ENCODE results near the gene OR4S2.

Gene OR4S2, protein sequence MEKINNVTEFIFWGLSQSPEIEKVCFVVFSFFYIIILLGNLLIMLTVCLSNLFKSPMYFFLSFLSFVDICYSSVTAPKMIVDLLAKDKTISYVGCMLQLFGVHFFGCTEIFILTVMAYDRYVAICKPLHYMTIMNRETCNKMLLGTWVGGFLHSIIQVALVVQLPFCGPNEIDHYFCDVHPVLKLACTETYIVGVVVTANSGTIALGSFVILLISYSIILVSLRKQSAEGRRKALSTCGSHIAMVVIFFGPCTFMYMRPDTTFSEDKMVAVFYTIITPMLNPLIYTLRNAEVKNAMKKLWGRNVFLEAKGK

DNA sequence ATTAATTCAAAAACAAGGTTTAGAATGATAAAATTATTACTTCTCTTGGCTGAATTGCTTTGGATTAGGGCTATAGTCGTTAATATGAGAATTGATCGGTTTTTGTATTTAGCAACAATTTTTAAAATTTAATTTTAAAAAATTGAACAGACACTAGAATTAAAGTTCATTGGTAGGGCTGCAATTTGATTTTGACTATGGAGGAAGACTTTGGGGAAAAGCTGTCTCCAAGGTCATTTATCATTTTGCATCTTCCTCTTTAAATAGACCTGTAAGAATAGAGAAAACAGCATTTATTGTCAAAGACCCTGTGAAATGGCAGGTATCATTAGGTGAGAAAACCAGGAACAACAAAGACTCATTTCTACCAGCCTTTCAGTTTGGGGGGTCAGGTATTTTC, at the start of gene OR4S2:
TSS of gene OR4S2 (plus strand) at position 301 of the 400 bp plus-strand sequence. CDS start 2,577 bp downstream, outside the sequence.
- DNase-seq = no peak

DNA sequence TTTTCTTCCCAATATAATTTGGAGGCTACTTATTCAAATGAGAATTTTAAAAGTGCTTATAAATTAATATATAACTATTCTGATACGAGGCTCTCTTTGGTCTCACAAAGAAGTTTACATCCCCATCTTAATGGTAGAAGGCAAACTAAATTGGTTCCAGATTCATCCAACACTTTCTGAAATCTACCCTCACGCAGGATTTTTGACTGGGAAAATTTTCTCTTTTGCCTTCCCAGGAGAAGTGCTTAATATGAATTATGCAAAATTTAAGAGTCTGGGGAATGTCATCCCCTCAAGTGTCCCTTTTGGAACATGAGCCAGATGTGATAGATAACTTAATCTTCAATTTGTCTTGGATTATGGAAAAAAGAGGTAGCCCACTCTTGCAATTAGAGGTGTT, 40.6 kb upstream of the OR4S2 start, which contains the start of gene OR4C11:
TSS of gene OR4C11 (minus strand) at position 101 of the 400 bp plus-strand sequence. CDS start 3,272 bp downstream, outside the sequence.
- no peak for DNase-seq

DNA sequence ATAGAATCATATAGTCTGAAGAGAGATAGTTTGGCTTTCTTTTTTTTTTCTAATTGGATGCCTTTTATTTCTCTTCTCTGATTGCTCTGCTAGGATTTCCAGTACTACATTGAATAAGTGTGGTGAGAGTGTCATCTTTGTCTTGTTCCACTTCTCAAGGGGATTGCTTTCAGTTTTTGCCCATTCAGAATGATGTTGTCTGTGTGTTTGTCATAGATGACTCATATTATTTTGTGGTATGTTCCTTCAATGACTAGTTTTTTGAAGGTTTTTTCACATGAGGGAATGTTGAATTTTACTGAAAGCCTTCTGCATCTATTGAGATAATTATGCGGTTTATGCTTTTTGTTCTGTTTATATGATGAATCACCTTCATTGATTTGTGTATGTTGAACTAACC, 23.6 kb upstream of the OR4S2 start:
- DNase-seq = no peak

DNA sequence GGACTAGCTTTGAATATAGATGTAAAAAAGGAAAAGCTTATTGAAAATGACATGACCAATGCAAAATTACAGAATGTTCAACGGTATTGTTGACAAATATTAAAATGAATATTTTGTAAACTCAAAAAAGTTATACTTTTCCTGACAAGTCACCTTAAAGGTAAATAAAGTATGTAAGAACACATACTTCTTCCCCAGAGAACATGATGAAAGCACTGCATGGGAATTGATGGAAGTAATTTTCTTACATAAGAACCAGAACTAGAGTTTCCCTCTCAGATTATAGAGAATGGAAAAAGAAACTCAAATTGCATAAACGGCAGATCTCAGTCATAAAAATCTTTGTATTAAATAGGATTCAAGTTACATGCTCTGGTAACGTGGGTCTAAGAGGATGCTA, 13.3 kb upstream of the OR4S2 start, which contains the start of gene OR4P4:
TSS of gene OR4P4 (plus strand) at position 301 of the 400 bp plus-strand sequence.
- DNase-seq = no peak

DNA sequence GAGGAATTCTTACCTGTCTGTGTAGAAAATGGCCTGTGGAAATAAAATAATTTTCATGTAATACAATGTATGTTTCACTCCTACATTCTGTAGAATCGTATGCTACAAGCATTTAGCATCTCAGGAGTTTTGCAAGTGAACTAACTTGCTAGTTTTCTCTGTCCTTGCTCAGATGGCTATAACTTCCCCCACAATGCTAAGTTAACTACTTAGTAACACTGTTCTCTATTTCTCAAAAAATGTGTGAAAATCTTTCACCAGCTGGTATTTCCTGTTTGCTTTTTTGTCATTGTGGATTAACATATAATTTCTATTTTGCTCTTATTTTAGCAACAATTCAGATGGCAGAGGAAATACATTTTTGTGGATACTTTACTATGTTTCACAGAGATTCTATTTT, 4.4 kb downstream of the OR4S2 start:
- DNase-seq = no peak

DNA sequence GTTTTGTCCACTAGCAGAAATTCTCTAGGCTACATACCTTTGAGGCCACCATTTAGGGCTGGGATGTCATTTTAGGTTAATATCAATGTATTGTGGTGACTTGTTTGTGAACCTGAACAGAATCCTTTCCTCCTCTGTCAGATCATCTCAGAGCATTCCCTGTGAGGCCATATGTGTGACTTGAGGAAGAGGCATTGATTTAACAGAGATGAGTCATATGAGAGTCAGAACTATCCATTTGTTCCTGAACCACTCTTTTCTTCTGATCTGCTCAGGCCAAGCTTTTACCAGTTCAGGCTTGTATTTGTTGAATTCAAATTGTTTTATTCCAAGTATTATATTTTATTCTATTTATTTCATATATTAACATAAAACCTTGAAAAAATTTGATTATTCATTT, 7.0 kb downstream of the OR4S2 start:
- no peak for DNase-seq

DNA sequence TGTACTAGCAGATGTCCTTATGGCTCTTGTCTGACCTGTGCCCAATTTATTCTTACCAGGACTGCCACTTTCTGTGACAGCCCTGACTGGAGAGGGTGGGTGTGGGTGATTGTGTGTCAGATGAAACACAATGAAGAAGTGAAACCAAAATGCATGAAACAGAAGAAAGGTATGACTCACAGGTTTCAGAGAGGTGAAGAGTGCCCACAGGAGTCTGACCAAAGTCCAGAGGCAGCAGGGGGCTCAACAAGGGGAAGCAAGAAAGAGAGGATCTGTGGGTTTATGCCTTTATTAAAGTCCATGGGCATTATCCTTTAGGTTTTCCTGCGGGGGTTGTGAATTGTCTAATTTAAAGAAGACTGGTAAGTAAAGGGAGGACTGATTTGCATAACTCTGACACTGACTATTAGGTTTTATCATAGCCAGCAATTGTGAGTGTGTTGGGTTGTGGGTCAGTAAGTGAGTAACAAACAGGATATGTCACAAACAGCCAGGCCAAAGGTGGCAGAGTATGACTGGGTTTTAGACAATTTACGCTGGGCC, 10.0 kb downstream of the OR4S2 start:
- no peak for DNase-seq

DNA sequence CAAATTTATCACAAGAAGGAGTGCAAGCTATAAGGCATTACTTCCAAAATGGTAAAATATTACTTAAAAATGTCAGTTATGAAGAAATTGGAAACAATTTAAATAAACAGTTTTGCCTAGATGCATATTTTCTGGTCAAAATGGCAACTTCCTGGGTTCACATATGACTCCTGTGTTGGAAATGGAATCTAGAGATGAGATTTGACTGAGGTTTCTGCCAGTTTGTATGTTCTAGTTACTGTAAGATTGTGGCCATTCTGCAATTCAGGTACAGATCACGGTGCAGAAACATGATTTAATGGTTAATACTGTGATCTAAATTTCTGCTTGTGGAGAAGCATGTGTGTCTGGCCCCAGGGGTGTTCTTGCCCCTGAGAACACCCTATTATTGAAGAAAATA, 10.5 kb downstream of the OR4S2 start:
- no peak for DNase-seq

DNA sequence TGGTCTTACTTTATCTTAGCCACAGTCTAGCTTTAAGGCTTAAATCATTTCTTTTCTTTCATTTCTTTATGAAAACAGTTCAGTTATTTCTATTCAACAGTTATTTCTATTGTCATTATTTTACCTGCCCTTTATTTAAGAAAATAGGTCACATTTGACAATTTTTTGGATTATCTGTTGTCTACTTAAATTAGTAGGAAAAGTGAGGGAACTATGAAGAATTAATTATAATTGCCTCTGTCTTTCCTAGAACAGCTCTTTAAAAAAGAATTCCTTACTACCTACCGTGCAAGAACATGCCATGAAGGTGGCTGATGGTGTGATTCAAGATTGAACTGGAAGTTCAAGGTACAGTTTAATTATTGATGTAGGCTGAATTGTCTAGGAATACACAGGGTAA, 13.8 kb downstream of the OR4S2 start, which contains the start of gene OR4C6:
TSS of gene OR4C6 (plus strand) at position 301 of the 400 bp plus-strand sequence. CDS start 2,966 bp downstream, outside the sequence.
- DNase-seq = no peak

DNA sequence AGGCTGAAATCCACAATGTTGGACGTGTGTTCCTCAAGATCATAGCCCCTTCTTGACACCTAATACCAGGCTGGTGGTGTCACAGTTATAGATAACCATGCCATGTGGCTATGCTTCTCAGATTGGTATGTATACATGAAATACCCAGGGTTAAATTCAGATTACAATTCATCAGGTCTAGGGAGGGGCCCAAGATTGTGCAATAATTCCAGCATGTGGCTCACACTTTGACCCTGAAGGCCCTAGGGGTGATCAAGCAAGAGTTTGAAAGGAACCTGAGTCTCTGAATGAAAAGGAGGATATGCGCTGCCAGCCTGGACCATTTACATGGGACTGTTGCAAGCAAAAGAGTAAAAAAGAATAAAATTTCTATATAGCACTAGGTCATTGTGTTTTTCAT, 21.2 kb downstream of the OR4S2 start:
- no peak for DNase-seq

DNA sequence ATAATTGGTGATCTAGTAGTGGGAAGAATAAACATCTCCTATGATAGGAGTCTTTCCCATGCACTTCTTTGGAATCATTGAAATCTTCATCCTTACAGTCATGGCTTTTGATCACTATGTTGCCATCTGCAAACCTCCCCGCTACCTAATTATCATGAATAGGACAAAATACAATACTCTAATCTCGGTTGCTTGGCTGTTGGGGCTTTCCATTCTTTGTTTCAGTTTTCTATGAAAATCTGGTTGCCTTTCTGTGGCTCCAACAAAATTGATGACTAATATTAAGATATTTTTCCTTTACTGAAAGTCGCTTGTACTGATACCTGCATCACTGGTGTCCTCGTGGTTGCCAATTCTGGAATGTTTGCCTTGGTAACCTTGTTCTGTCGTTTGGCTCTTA, 25.7 kb downstream of the OR4S2 start:
- DNase-seq = no peak

DNA sequence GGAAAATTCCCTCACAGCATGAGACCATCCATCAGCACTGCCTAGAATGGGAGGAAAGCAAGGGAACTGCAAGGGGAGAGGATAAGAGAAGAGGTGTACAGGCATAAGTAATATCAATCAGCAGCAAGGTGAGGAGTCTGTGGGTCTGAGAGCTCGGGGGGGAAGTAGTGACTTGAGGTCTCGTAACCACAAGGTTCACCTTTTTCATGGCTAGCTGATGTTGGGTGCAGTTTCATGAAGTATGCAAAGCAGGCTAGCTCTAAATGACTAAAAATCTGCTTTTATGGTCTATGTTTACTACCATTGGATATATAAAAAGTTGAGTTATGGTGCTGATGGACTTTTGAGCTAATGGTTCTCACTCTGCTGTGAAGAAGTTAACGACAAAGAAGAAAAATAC, 49.7 kb downstream of the OR4S2 start:
- DNase-seq = no peak

DNA sequence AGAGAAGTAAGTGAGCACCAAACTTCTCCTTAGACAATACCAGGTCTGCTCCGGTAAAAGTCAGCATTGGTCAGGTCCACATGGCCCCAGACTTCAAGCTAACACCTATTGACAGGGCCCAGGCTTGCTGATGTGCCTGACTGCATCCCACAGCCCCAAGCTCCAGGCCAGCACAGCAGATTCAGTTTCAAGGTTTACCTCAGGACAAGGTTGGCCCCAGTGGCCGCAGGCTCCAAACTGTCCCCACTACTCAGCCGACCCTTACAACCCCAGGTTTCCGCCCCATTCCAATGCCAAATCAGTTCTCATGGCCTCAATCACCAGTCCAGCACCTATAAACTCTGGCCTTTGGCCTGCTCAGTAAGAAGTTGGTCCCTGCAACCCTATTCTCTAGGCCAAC, 53.3 kb downstream of the OR4S2 start:
- DNase-seq = no peak
